SU-DHL-6 (cell line): ENCODE results near the gene EML4.

Experiments
- H2AFZ ChIP-seq: fragments of 200-600 bp; sonication (generic); 2 replicates; pipeline ENCODE4 v1.6.1; 2014; ENCODE audit warnings: low read depth, mild to moderate bottlenecking, moderate library complexity, mixed read lengths, antibody characterized with exemption, low read length; ENCODE audit not compliant: severe bottlenecking
- H3F3A ChIP-seq: fragments of 200-600 bp; shearing (Covaris generic); 2 replicates; pipeline ENCODE4 v1.6.0; 2016; ENCODE audit warnings: antibody characterized with exemption, mild to moderate bottlenecking; ENCODE audit not compliant: insufficient read depth
- H3K27ac ChIP-seq: fragments of 200-600 bp; sonication (generic); 2 replicates; pipeline ENCODE4 v1.5.1; 2016; ENCODE audit warnings: low read depth, mild to moderate bottlenecking, low read length, moderate library complexity, mixed read lengths
- H3K27me3 ChIP-seq: fragments of 200-600 bp; sonication (generic), shearing (Covaris generic); 2 replicates; pipeline ENCODE4 v1.6.0; 2014; ENCODE audit warnings: mild to moderate bottlenecking, low read length
- H3K36me3 ChIP-seq: fragments of 200-600 bp; sonication (generic); 2 replicates; pipeline ENCODE4 v1.6.1; 2014; ENCODE audit warnings: mild to moderate bottlenecking, low read length, mixed read lengths
- H3K4me2 ChIP-seq: fragments of 300-600, 200-600 bp; shearing (Covaris generic), sonication (generic); 2 replicates; pipeline ENCODE4 v1.6.0; 2014; ENCODE audit warnings: low read length, low read depth, mild to moderate bottlenecking; ENCODE audit not compliant: poor library complexity, severe bottlenecking
- H3K4me3 ChIP-seq: fragments of 200-600 bp; sonication (generic); 2 replicates; pipeline ENCODE4 v1.5.1; 2014; ENCODE audit warnings: antibody characterized with exemption, low read length, mild to moderate bottlenecking, mixed read lengths; ENCODE audit not compliant: insufficient read depth, poor library complexity, severe bottlenecking
- H3K79me2 ChIP-seq: fragments of 200-600 bp; sonication (generic); 2 replicates; pipeline ENCODE4 v1.6.1; 2014; ENCODE audit warnings: mild to moderate bottlenecking, low read length, moderate library complexity; ENCODE audit not compliant: insufficient read depth
- H3K9ac ChIP-seq: fragments of 200-600 bp; sonication (generic); 2 replicates; pipeline ENCODE4 v1.7.0; 2014; ENCODE audit warnings: mild to moderate bottlenecking, low read length
- H3K9me2 ChIP-seq: fragments of 200-600 bp; sonication (generic); replicated peaks from 2 replicates; pipeline ENCODE4 v1.6.1; 2014; ENCODE audit warnings: low read length; ENCODE audit not compliant: insufficient read depth
- H3K9me3 ChIP-seq: fragments of 200-600 bp; sonication (generic); 2 replicates; pipeline ENCODE4 v1.6.1; 2014; ENCODE audit warnings: low read length, mixed read lengths; ENCODE audit not compliant: insufficient read depth
- H4K20me1 ChIP-seq: fragments of 200-600 bp; sonication (generic); 2 replicates; pipeline ENCODE4 v1.6.1; 2014; ENCODE audit warnings: low read depth, mild to moderate bottlenecking, antibody characterized with exemption, low read length, moderate library complexity, mixed read lengths
- CTCF ChIP-seq: fragments of 200-600 bp; sonication (generic); IDR thresholded peaks from one replicate; pipeline ENCODE4 v1.5.1; 2017; ENCODE audit warnings: antibody characterized with exemption, mild to moderate bottlenecking, low read length, moderate library complexity; ENCODE audit not compliant: insufficient read depth, poor library complexity, severe bottlenecking
- EZH2phosphoT487 ChIP-seq: fragments of 200-600 bp; sonication (generic), shearing (Covaris generic); conservative IDR thresholded peaks from 2 replicates; pipeline ENCODE4 v1.6.1; 2018; ENCODE audit warnings: mild to moderate bottlenecking, antibody characterized with exemption, low read length, moderate library complexity, mixed read lengths

EML4 gene

DNA sequence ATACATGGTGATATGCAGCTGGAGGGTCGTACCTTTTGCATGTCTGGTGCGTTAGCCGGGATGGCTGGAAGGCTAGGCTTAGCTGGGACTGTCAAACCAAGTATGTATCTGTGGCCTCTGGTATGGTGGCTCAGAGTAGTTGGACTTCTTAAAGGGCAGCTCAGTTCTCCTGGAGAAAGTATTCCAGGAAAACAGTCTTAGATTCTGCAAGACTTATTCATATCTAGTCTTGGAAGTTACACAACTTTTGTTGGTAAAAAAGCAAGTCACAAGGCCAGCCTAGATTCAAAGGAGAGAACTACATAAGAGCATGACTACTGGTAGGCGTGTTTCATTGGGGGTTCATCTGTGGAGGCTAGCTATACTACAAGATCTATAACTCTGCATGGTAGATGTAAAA lies 45.5 kb downstream of the EML4 start:
- H3K9me3 ChIP-seq = no peaks in the 10 kb centered on the region
- no peak overlapping the region for H3K4me2 ChIP-seq
- no peaks in the 10 kb centered on the region for H3K27me3 ChIP-seq
- H4K20me1 ChIP-seq = peaks cover 4% of the 10 kb centered on the region
- no peak for TF ChIP-seq EZH2phosphoT487
- 0 out of 2 replicates have a peak, but pooled peaks cover 6% of the 10 kb centered on the region for H3F3A ChIP-seq
- H3K36me3 ChIP-seq = no peaks in the 10 kb centered on the region
- H3K9ac ChIP-seq = no peak overlapping the region
- H3K9me2 ChIP-seq = no peaks in the 10 kb centered on the region
- no peak overlapping the region for H3K4me3 ChIP-seq
- peaks cover 57% of the 10 kb centered on the region for H3K79me2 ChIP-seq
- H2AFZ ChIP-seq = no peak overlapping the region
- H3K27ac ChIP-seq = no peak overlapping the region

DNA sequence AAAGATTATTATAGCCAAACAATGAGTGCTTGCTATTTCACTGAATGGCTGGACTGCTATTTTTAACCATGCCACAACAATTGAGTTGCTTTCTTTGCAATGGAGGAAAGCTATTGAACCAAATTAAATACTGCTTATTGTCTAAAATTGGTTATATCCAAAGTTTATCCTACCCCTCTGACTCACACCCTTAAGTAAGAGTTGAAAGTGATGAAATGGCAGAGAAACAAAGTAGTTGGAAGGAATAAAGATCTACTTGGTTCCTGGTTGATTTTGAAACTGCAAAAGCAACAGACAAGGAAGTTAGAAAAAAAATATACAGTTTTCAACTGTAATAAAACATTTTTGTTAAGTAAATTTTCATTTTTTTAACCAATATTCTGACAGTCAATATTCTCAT lies 47.5 kb downstream of the EML4 start:
- H3K4me2 ChIP-seq = no peak overlapping the region
- H3F3A ChIP-seq = no peaks in the 10 kb centered on the region
- no peaks in the 10 kb centered on the region for H3K9me2 ChIP-seq
- H3K27ac ChIP-seq = no peak overlapping the region
- H3K4me3 ChIP-seq = no peak overlapping the region
- peaks cover 57% of the 10 kb centered on the region for H3K79me2 ChIP-seq
- no peak overlapping the region for H2AFZ ChIP-seq
- H3K9me3 ChIP-seq = no peaks in the 10 kb centered on the region
- no peak for TF ChIP-seq EZH2phosphoT487
- H4K20me1 ChIP-seq = peaks cover 4% of the 10 kb centered on the region
- no peaks in the 10 kb centered on the region for H3K36me3 ChIP-seq
- H3K27me3 ChIP-seq = no peaks in the 10 kb centered on the region
- no peak overlapping the region for H3K9ac ChIP-seq

DNA sequence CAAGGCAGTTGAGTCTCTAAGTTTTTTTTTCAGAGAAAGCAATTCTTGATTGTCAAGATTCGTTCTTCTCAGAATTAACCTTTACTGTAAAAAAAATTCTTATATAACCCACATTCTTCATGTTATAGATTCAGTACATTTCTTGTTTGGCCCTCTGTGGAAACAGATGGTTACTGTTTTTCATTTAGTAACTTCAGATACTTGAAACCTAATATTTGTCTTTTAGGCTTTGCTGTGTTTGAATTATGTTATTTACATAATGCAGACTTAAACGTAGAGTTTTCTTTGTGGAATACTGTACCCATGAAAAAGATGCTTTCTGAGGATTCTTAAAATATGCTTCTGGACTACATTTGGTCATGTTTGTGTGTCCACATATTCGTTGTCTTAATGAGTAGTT lies 48.2 kb downstream of the EML4 start:
- H3F3A ChIP-seq = no peaks in the 10 kb centered on the region
- no peak overlapping the region for H2AFZ ChIP-seq
- no peak overlapping the region for H3K4me2 ChIP-seq
- H3K27ac ChIP-seq = no peak overlapping the region
- H4K20me1 ChIP-seq = peaks cover 4% of the 10 kb centered on the region
- no peak for TF ChIP-seq CTCF
- TF ChIP-seq EZH2phosphoT487 = no peak
- H3K9me2 ChIP-seq = no peaks in the 10 kb centered on the region
- peaks cover 56% of the 10 kb centered on the region for H3K79me2 ChIP-seq
- no peaks in the 10 kb centered on the region for H3K27me3 ChIP-seq
- no peak overlapping the region for H3K4me3 ChIP-seq
- no peaks in the 10 kb centered on the region for H3K9me3 ChIP-seq
- no peak overlapping the region for H3K9ac ChIP-seq
- H3K36me3 ChIP-seq = no peaks in the 10 kb centered on the region

GRCh38 chr2:42217914-42218313 lies 48.8 kb downstream of the EML4 start:
- no peaks in the 10 kb centered on the region for H3K36me3 ChIP-seq
- H2AFZ ChIP-seq = no peak overlapping the region
- peaks cover 4% of the 10 kb centered on the region for H4K20me1 ChIP-seq
- no peak overlapping the region for H3K9ac ChIP-seq
- H3K79me2 ChIP-seq = peaks cover 51% of the 10 kb centered on the region
- H3K9me2 ChIP-seq = no peaks in the 10 kb centered on the region
- no peak for TF ChIP-seq CTCF
- TF ChIP-seq EZH2phosphoT487 = no peak
- H3K27ac ChIP-seq = no peak overlapping the region
- H3K27me3 ChIP-seq = no peaks in the 10 kb centered on the region
- no peaks in the 10 kb centered on the region for H3F3A ChIP-seq
- no peak overlapping the region for H3K4me3 ChIP-seq
- H3K4me2 ChIP-seq = no peak overlapping the region
- H3K9me3 ChIP-seq = no peaks in the 10 kb centered on the region
